ENCODE data around the gene MVP. TPM values are rescaled to one million over a fixed set of nuclear protein-coding genes. Genes with fewer than 3 reads are reported as not detected.
"Not testable (repeated sequence)": the region's sequence is repeated elsewhere in the genome, so short reads cannot be mapped to it uniquely, and the experiment has no call there.

MVP gene
- total RNA-seq, 1 experiment from 2014 or later: 164 TPM

- Mint-ChIP-seq H3K4me3 (ENCODE audit: low read depth, unreplicated experiment) (no peak within 1 kb of the TSS), H3K9me3 (ENCODE audit: low read depth, unreplicated experiment) (no peaks in the 10 kb centered on the region), H3K4me1 (ENCODE audit: low read depth, unreplicated experiment) (peaks cover 37% of the 10 kb centered on the region), H3K36me3 (ENCODE audit: insufficient read depth, unreplicated experiment) (no peaks in the 10 kb centered on the region), H3K27me3 (ENCODE audit: unreplicated experiment) (peaks cover 14% of the 10 kb centered on the region), H3K27ac (ENCODE audit: unreplicated experiment) (no peak within 1 kb of the TSS)
- CTCF ChIA-PET: interaction anchor here (0.6 to 0.7 kb wide), 2 partner anchors 55 to 384 kb away, joined by 4 to 6 read pairs; no protein-coding TSS in a partner anchor
- intact Hi-C loops (cut with micrococcal nuclease; ENCODE audit: unreplicated experiment): no loop called here
- no TSS peak for BruUV-seq (replicated peaks)
- TF ChIP-seq CTCF (IDR thresholded peaks at IDR 0.05; ENCODE audit: unreplicated experiment): no peak
- DNase-seq: no peak
Observed at GRCh38 chr16:29777576-29778350, 42.5 kb upstream of the MVP start, which contains the start of gene ZG16. Gene ZG16, plus strand, starts transcription at chr16:29778256. Its CDS starts 1,011 bp downstream, at chr16:29779267.

- Mint-ChIP-seq H3K27me3 (ENCODE audit: unreplicated experiment) (peaks cover 14% of the 10 kb centered on the region), H3K4me3 (ENCODE audit: low read depth, unreplicated experiment) (no peak overlapping the region), H3K27ac (ENCODE audit: unreplicated experiment) (no peak overlapping the region), H3K36me3 (ENCODE audit: insufficient read depth, unreplicated experiment) (no peaks in the 10 kb centered on the region), H3K4me1 (ENCODE audit: low read depth, unreplicated experiment) (peaks cover 53% of the 10 kb centered on the region), H3K9me3 (ENCODE audit: low read depth, unreplicated experiment) (no peaks in the 10 kb centered on the region)
- no TSS peak for BruUV-seq (replicated peaks)
- DNase-seq: peak; percentile 49
- CTCF ChIA-PET: interaction anchor here (0.6 kb wide), 1 partner anchor 1220 kb away, joined by 3 read pairs; no protein-coding TSS in a partner anchor
- intact Hi-C loops (cut with micrococcal nuclease; ENCODE audit: unreplicated experiment): no loop called here
- no peak for TF ChIP-seq CTCF (IDR thresholded peaks at IDR 0.05; ENCODE audit: unreplicated experiment)
Observed at GRCh38 chr16:29779474-29779873, 40.8 kb upstream of the MVP start.

GRCh38 chr16:29783094-29783953, 36.9 kb upstream of the MVP start:
- CTCF ChIA-PET: interaction anchor here (0.6 to 1.4 kb wide), 3 partner anchors 15 to 249 kb away, joined by 3 to 5 read pairs (median 4); no protein-coding TSS in a partner anchor
- H3K36me3 Mint-ChIP-seq (ENCODE audit: insufficient read depth, unreplicated experiment); H3K27me3 Mint-ChIP-seq (ENCODE audit: unreplicated experiment); H3K4me3 Mint-ChIP-seq (ENCODE audit: low read depth, unreplicated experiment); intact Hi-C loops (cut with micrococcal nuclease; ENCODE audit: unreplicated experiment); BruUV-seq (replicated peaks); H3K9me3 Mint-ChIP-seq (ENCODE audit: low read depth, unreplicated experiment); H3K27ac Mint-ChIP-seq (ENCODE audit: unreplicated experiment): not testable (repeated sequence)
- peaks cover 33% of the 10 kb centered on the region for H3K4me1 Mint-ChIP-seq (ENCODE audit: low read depth, unreplicated experiment)
- peak; percentile 53 for DNase-seq

- intact Hi-C loops (cut with micrococcal nuclease; ENCODE audit: unreplicated experiment): no loop called here
- H3K27me3 Mint-ChIP-seq (ENCODE audit: unreplicated experiment): no peaks in the 10 kb centered on the region
- no peaks in the 10 kb centered on the region for H3K36me3 Mint-ChIP-seq (ENCODE audit: insufficient read depth, unreplicated experiment)
- TF ChIP-seq CTCF (IDR thresholded peaks at IDR 0.05; ENCODE audit: unreplicated experiment): no peak
- DNase-seq: no peak
- peaks cover 25% of the 10 kb centered on the region for H3K4me1 Mint-ChIP-seq (ENCODE audit: low read depth, unreplicated experiment)
- BruUV-seq (replicated peaks): no TSS peak
- CTCF ChIA-PET: interaction anchor here (0.6 to 1.4 kb wide), 5 partner anchors 16 to 248 kb away, joined by 3 to 5 read pairs (median 4); no protein-coding TSS in a partner anchor
- H3K4me3 Mint-ChIP-seq (ENCODE audit: low read depth, unreplicated experiment): no peak overlapping the region
- no peaks in the 10 kb centered on the region for H3K9me3 Mint-ChIP-seq (ENCODE audit: low read depth, unreplicated experiment)
- H3K27ac Mint-ChIP-seq (ENCODE audit: unreplicated experiment): no peak overlapping the region
Observed at GRCh38 chr16:29784157-29784556, 36.1 kb upstream of the MVP start.
